WTC11 (cell line): ENCODE measurements around the gene MYPOP. TPM values are rescaled to one million over a fixed set of nuclear protein-coding genes. Genes with fewer than 3 reads are reported as not detected.

Experiments
- ATAC-seq: fragments of 200-7000 bp; cut with Tn5 transposase; 2 replicates; pipeline ENCODE4 v1.10.0; 2021; ENCODE audit warnings: mild to moderate bottlenecking, moderate library complexity
- CTCF ChIA-PET: fragments of 300-600 bp; sonication (Branson Sonifier 250); formaldehyde crosslinking; loops from one replicate; lab custom pipeline; 2021; ENCODE audit warnings: antibody characterized with exemption; lab: Charles Lee
- POLR2A ChIA-PET: fragments of 350-600 bp; sonication (Branson Sonifier 250); formaldehyde crosslinking; loops from one replicate; lab custom pipeline; 2021; ENCODE audit warnings: antibody characterized with exemption; lab: Charles Lee
- DNase-seq: peaks from one replicate; pipeline ENCODE4 v3.0.0; 2021; ENCODE audit warnings: low spot score
- H3K27ac Mint-ChIP-seq: 2 replicates; pipeline ENCODE4 v1.8.0; 2021; ENCODE audit warnings: mixed read lengths
- H3K27me3 Mint-ChIP-seq: 2 replicates; pipeline ENCODE4 v1.8.0; 2021; ENCODE audit warnings: low read depth, mild to moderate bottlenecking, moderate library complexity, mixed read lengths
- H3K36me3 Mint-ChIP-seq: 2 replicates; pipeline ENCODE4 v1.8.0; 2021; ENCODE audit warnings: mixed read lengths
- H3K4me1 Mint-ChIP-seq: 2 replicates; pipeline ENCODE4 v1.8.0; 2022; ENCODE audit warnings: mixed read lengths
- H3K4me3 Mint-ChIP-seq: 2 replicates; pipeline ENCODE4 v1.8.0; 2021; ENCODE audit warnings: mild to moderate bottlenecking, moderate library complexity, mixed read lengths
- H3K9me3 Mint-ChIP-seq: 2 replicates; pipeline ENCODE4 v1.8.0; 2021; ENCODE audit warnings: mixed read lengths
- FOXJ3 ChIP-seq: sonication (generic); formaldehyde crosslinking; IDR thresholded peaks from 2 replicates; pipeline ENCODE4 v1.9.0; 2021; ENCODE audit warnings: missing genetic modification reagents, mild to moderate bottlenecking, borderline replicate concordance
- FOXP1 ChIP-seq: sonication (generic); formaldehyde crosslinking; IDR thresholded peaks from 2 replicates; pipeline ENCODE4 v1.8.0; 2022; ENCODE audit warnings: missing genetic modification reagents, mild to moderate bottlenecking, moderate library complexity, borderline replicate concordance
- JUN ChIP-seq: sonication (generic); formaldehyde crosslinking; IDR thresholded peaks from 2 replicates; pipeline ENCODE4 v1.8.0; 2023; ENCODE audit warnings: mild to moderate bottlenecking, missing genetic modification reagents
- NR3C1 ChIP-seq: sonication (generic); formaldehyde crosslinking; conservative IDR thresholded peaks from 2 replicates; pipeline ENCODE4 v1.8.1; 2023; ENCODE audit warnings: low read depth, mild to moderate bottlenecking, missing genetic modification reagents
- PRRX2 ChIP-seq: fragments of 250-450 bp; sonication (Bioruptor Pico); IDR thresholded peaks from 2 replicates; pipeline ENCODE4 v1.8.0; 2021; ENCODE audit warnings: mild to moderate bottlenecking
- SP1 ChIP-seq: sonication (generic); formaldehyde crosslinking; conservative IDR thresholded peaks from 2 replicates; pipeline ENCODE4 v1.8.1; 2022; ENCODE audit warnings: missing genetic modification reagents
- TEAD1 ChIP-seq: sonication (generic); formaldehyde crosslinking; IDR thresholded peaks from 2 replicates; pipeline ENCODE4 v1.8.0; 2022; ENCODE audit warnings: mild to moderate bottlenecking, missing genetic modification reagents
- ZNF423 ChIP-seq: fragments of 250-450 bp; sonication (Bioruptor Pico); IDR thresholded peaks from 2 replicates; pipeline ENCODE4 v2.1.2; 2022; ENCODE audit warnings: mild to moderate bottlenecking, moderate library complexity
- ZNF671 ChIP-seq: fragments of 250-450 bp; sonication (Bioruptor Pico); IDR thresholded peaks from 2 replicates; pipeline ENCODE4 v1.8.0; 2021; ENCODE audit warnings: mild to moderate bottlenecking
- total RNA-seq: library from RNA; stranded (reverse); gene quantifications from 3 replicates; pipeline ENCODE4 v1.2.3, GENCODE V29; 2021
- TF ChIP-seq, protein P1 (sequence below): sonication (generic); formaldehyde crosslinking; IDR thresholded peaks from 2 replicates; pipeline ENCODE4 v1.8.1; 2022; ENCODE audit warnings: mild to moderate bottlenecking, moderate library complexity, missing genetic modification reagents
- TF ChIP-seq, protein P2 (sequence below): sonication (generic); formaldehyde crosslinking; IDR thresholded peaks from 2 replicates; pipeline ENCODE4 v1.8.0; 2022; ENCODE audit warnings: missing genetic modification reagents
- TF ChIP-seq, protein P3 (sequence below): sonication (generic); formaldehyde crosslinking; IDR thresholded peaks from 2 replicates; pipeline ENCODE4 v1.8.1; 2022; ENCODE audit warnings: mild to moderate bottlenecking, missing genetic modification reagents, moderate library complexity, borderline replicate concordance
- TF ChIP-seq, protein P4 (sequence below): sonication (generic); formaldehyde crosslinking; IDR thresholded peaks from 2 replicates; pipeline ENCODE4 v1.8.0; 2022; ENCODE audit warnings: mild to moderate bottlenecking, missing genetic modification reagents
- TF ChIP-seq, protein P5 (sequence below): sonication (generic); formaldehyde crosslinking; IDR thresholded peaks from 2 replicates; pipeline ENCODE4 v1.8.0; 2022; ENCODE audit warnings: mild to moderate bottlenecking, missing genetic modification reagents
- TF ChIP-seq, protein P6 (sequence below): sonication (generic); formaldehyde crosslinking; IDR thresholded peaks from 2 replicates; pipeline ENCODE4 v1.8.1; 2023; ENCODE audit warnings: mild to moderate bottlenecking, missing genetic modification reagents, moderate library complexity
- TF ChIP-seq, protein P7 (sequence below): sonication (generic); formaldehyde crosslinking; IDR thresholded peaks from 2 replicates; pipeline ENCODE4 v1.8.0; 2023; ENCODE audit warnings: missing genetic modification reagents
- TF ChIP-seq, protein P8 (sequence below): fragments of 200-600 bp; IDR thresholded peaks from 2 replicates; pipeline ENCODE4 v1.8.0; 2022; ENCODE audit warnings: antibody characterized with exemption

Gene MYPOP
- total RNA-seq, 1 experiment from 2014 or later, result 13.6 TPM

DNA sequence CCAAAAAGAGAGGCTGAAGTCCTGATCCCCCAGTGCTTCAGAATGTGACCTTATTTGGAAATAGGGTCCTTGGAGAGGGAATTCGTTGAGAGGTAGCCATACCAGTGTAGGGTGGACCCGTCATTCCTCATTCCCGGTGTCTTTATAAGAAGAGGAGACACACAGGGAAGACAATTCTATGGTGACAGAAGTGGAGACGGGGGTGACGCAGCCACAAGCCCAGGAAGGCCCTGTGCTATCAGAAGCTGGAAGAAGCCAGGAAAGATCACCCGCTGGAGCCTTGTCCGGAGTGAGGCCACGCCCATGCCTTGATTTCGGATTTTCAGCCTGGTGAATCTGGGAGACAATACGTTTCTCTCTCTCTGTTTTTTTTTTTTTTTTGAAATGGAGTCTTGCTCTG is 2.6 kb upstream of the MYPOP start:
- POLR2A ChIA-PET, result no interaction called here
- H3K4me1 Mint-ChIP-seq, result peaks cover 12% of the 10 kb centered on the region
- DNase-seq, result no peak

DNA sequence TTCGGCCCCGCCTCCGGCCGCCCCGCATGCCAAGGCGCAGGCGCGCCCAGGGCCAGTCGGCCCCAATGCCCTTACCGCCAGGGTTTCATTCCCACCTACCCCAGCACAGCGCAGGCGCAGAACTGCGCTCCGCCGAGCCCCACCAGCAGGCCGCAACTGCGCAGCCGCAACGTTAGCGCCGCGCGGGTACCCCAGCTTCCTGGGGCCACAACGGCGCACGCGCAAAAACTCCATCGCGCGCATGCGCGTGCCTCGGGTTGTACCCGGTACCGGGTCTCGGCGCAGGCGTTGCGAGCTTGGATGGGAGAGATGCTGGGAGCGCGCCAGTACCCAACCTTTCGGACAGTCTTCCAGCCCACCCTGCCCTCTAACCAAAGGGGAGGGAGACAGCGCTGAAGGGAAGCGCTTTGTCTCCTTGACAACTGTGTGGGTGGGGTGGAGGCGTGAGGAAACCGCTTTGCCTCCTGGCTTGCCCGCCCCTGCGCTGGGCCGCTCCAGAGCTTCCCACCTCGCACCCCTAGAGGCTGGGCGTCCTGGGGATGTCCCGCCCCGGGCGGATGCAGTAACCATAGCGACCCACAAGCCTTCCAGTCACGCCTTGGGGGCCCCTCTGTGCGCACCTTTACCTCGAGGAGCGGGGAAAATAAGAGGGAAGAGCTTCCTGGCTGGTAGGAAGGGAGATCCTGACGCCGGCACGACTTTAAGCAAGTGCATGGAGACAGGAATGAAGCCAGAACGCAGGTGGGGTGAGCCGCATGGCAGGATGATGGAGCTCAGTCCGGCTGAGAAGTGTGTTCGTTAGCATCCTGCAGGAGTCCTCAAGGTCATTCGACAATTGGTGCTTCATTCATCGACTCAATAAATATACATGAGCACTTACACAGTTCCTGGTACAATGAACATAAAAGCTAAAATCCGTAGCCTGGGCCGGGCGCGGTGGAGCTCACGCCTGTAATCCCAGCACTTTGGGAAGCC is 525 bp upstream of the MYPOP start:
- H3K36me3 Mint-ChIP-seq, result peaks cover 25% of the 10 kb centered on the region
- ChIA-PET POLR2A (interaction anchor here (0.7 to 2.0 kb wide), 6 partner anchors 17 to 1371 kb away, joined by 4 to 14 read pairs (median 6); partner anchors contain the start of genes FOXA3, IRF2BP1 and SYMPK), CTCF (interaction anchor here (0.8 to 4.1 kb wide), 29 partner anchors 10 to 212 kb away, joined by 3 to 41 read pairs (median 5); partner anchors contain the start of genes CCDC61, FOXA3, IRF2BP1 and NOVA2)
- no peaks in the 10 kb centered on the region for H3K9me3 Mint-ChIP-seq
- H3K4me1 Mint-ChIP-seq, result peaks cover 12% of the 10 kb centered on the region
- DNase-seq (peak; percentile 99), ATAC-seq (peak; percentile 84)
- H3K27me3 Mint-ChIP-seq, result peaks cover 25% of the 10 kb centered on the region
- peak overlapping the region; percentile 91 for H3K4me3 Mint-ChIP-seq
- peak overlapping the region; percentile 57; the same call in 1 of the 2 replicates for H3K27ac Mint-ChIP-seq
- TF ChIP-seq SP1 (peak; percentile 23; the same call in 1 of the 2 replicates), FOXP1 (CRISPR knock-in tag) (peak; percentile 45; the same call in 1 of the 2 replicates), FOXJ3 (no peak), TEAD1 (peak; percentile 77; the same call in 1 of the 2 replicates), PRRX2 (no peak)
- TF ChIP-seq, protein P1, sequence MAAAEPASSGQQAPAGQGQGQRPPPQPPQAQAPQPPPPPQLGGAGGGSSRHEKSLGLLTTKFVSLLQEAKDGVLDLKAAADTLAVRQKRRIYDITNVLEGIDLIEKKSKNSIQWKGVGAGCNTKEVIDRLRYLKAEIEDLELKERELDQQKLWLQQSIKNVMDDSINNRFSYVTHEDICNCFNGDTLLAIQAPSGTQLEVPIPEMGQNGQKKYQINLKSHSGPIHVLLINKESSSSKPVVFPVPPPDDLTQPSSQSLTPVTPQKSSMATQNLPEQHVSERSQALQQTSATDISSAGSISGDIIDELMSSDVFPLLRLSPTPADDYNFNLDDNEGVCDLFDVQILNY, result peak; percentile 62; the same call in 1 of the 2 replicates
- TF ChIP-seq, protein P2, sequence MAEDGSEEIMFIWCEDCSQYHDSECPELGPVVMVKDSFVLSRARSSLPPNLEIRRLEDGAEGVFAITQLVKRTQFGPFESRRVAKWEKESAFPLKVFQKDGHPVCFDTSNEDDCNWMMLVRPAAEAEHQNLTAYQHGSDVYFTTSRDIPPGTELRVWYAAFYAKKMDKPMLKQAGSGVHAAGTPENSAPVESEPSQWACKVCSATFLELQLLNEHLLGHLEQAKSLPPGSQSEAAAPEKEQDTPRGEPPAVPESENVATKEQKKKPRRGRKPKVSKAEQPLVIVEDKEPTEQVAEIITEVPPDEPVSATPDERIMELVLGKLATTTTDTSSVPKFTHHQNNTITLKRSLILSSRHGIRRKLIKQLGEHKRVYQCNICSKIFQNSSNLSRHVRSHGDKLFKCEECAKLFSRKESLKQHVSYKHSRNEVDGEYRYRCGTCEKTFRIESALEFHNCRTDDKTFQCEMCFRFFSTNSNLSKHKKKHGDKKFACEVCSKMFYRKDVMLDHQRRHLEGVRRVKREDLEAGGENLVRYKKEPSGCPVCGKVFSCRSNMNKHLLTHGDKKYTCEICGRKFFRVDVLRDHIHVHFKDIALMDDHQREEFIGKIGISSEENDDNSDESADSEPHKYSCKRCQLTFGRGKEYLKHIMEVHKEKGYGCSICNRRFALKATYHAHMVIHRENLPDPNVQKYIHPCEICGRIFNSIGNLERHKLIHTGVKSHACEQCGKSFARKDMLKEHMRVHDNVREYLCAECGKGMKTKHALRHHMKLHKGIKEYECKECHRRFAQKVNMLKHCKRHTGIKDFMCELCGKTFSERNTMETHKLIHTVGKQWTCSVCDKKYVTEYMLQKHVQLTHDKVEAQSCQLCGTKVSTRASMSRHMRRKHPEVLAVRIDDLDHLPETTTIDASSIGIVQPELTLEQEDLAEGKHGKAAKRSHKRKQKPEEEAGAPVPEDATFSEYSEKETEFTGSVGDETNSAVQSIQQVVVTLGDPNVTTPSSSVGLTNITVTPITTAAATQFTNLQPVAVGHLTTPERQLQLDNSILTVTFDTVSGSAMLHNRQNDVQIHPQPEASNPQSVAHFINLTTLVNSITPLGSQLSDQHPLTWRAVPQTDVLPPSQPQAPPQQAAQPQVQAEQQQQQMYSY (CRISPR knock-in tag), result peak; percentile 97
- TF ChIP-seq, protein P3, sequence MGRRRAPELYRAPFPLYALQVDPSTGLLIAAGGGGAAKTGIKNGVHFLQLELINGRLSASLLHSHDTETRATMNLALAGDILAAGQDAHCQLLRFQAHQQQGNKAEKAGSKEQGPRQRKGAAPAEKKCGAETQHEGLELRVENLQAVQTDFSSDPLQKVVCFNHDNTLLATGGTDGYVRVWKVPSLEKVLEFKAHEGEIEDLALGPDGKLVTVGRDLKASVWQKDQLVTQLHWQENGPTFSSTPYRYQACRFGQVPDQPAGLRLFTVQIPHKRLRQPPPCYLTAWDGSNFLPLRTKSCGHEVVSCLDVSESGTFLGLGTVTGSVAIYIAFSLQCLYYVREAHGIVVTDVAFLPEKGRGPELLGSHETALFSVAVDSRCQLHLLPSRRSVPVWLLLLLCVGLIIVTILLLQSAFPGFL (CRISPR knock-in tag), result no peak
- TF ChIP-seq, protein P4, sequence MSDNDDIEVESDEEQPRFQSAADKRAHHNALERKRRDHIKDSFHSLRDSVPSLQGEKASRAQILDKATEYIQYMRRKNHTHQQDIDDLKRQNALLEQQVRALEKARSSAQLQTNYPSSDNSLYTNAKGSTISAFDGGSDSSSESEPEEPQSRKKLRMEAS (CRISPR knock-in tag), result peak; percentile 80

More for the DNA sequence above, 2.6 kb upstream of the MYPOP start:
- Mint-ChIP-seq H3K27me3 (peaks cover 27% of the 10 kb centered on the region), H3K27ac (no peak overlapping the region), H3K9me3 (no peaks in the 10 kb centered on the region), H3K4me3 (no peak overlapping the region), H3K36me3 (peaks cover 8% of the 10 kb centered on the region)
- ATAC-seq, result no peak
- TF ChIP-seq ZNF671 (CRISPR knock-in tag), result no peak
- TF ChIP-seq, protein P5, sequence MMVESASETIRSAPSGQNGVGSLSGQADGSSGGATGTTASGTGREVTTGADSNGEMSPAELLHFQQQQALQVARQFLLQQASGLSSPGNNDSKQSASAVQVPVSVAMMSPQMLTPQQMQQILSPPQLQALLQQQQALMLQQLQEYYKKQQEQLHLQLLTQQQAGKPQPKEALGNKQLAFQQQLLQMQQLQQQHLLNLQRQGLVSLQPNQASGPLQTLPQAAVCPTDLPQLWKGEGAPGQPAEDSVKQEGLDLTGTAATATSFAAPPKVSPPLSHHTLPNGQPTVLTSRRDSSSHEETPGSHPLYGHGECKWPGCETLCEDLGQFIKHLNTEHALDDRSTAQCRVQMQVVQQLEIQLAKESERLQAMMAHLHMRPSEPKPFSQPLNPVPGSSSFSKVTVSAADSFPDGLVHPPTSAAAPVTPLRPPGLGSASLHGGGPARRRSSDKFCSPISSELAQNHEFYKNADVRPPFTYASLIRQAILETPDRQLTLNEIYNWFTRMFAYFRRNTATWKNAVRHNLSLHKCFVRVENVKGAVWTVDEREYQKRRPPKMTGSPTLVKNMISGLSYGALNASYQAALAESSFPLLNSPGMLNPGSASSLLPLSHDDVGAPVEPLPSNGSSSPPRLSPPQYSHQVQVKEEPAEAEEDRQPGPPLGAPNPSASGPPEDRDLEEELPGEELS (CRISPR knock-in tag), result no peak
- TF ChIP-seq, protein P6, sequence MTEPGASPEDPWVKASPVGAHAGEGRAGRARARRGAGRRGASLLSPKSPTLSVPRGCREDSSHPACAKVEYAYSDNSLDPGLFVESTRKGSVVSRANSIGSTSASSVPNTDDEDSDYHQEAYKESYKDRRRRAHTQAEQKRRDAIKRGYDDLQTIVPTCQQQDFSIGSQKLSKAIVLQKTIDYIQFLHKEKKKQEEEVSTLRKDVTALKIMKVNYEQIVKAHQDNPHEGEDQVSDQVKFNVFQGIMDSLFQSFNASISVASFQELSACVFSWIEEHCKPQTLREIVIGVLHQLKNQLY (CRISPR knock-in tag), result no peak
- no peak for TF ChIP-seq ZNF423 (CRISPR knock-in tag)
- TF ChIP-seq, protein P7, sequence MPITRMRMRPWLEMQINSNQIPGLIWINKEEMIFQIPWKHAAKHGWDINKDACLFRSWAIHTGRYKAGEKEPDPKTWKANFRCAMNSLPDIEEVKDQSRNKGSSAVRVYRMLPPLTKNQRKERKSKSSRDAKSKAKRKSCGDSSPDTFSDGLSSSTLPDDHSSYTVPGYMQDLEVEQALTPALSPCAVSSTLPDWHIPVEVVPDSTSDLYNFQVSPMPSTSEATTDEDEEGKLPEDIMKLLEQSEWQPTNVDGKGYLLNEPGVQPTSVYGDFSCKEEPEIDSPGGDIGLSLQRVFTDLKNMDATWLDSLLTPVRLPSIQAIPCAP, result no peak
- TF ChIP-seq, protein P8, sequence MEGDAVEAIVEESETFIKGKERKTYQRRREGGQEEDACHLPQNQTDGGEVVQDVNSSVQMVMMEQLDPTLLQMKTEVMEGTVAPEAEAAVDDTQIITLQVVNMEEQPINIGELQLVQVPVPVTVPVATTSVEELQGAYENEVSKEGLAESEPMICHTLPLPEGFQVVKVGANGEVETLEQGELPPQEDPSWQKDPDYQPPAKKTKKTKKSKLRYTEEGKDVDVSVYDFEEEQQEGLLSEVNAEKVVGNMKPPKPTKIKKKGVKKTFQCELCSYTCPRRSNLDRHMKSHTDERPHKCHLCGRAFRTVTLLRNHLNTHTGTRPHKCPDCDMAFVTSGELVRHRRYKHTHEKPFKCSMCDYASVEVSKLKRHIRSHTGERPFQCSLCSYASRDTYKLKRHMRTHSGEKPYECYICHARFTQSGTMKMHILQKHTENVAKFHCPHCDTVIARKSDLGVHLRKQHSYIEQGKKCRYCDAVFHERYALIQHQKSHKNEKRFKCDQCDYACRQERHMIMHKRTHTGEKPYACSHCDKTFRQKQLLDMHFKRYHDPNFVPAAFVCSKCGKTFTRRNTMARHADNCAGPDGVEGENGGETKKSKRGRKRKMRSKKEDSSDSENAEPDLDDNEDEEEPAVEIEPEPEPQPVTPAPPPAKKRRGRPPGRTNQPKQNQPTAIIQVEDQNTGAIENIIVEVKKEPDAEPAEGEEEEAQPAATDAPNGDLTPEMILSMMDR, result no peak
- no peak for TF ChIP-seq NR3C1
- TF ChIP-seq JUN (CRISPR knock-in tag), result no peak
- CTCF ChIA-PET, result interaction anchor here (1.1 kb wide), 1 partner anchor 23 kb away, joined by 5 read pairs; no protein-coding TSS in a partner anchor
